Renal cortical epithelial cell (primary cell): Measurements from ENCODE around the gene PHF1. TPM values are rescaled to one million over a fixed set of nuclear protein-coding genes. Genes with fewer than 3 reads are reported as not detected.
A peak's percentile ranks its signal among the peaks of the same experiment; 100 is the strongest.

Experiments
- DNase-seq: peaks from one replicate; pipeline ENCODE4 v3.0.0-alpha.2; 2011; ENCODE audit warnings: low read depth
- total RNA-seq: library from RNA; depleted of rRNA; stranded (reverse); fragments of >200 nt; gene quantifications from 2 replicates; pipeline ENCODE4 v1.2.3, GENCODE V29; 2014

The PHF1 gene
- total RNA-seq, 1 donor from 2014 or later: 16.7 TPM

GRCh38 chr6:33431880-33432541 is 21.2 kb downstream of the PHF1 start:
- DNase-seq: no peak

- no peak for DNase-seq
Observed at GRCh38 chr6:33432546-33432945, 21.7 kb downstream of the PHF1 start.

GRCh38 chr6:33433001-33433543 is 22.3 kb downstream of the PHF1 start:
- no peak for DNase-seq

- DNase-seq: no peak
Observed at GRCh38 chr6:33433544-33434191, 22.9 kb downstream of the PHF1 start.

- no peak for DNase-seq
Observed at GRCh38 chr6:33434961-33435360, 24.1 kb downstream of the PHF1 start.

- DNase-seq: no peak
Observed at GRCh38 chr6:33437666-33438065, 26.9 kb downstream of the PHF1 start.

GRCh38 chr6:33438978-33439594 is 28.3 kb downstream of the PHF1 start:
- no peak for DNase-seq

- DNase-seq: no peak
Observed at GRCh38 chr6:33439956-33440648, 29.3 kb downstream of the PHF1 start.

- DNase-seq: no peak
Observed at GRCh38 chr6:33440649-33441309, 30.0 kb downstream of the PHF1 start.

GRCh38 chr6:33441457-33441856 is 30.6 kb downstream of the PHF1 start:
- no peak for DNase-seq

GRCh38 chr6:33442283-33442682 is 31.5 kb downstream of the PHF1 start:
- DNase-seq: no peak

GRCh38 chr6:33443025-33443424 is 32.2 kb downstream of the PHF1 start:
- no peak for DNase-seq

GRCh38 chr6:33443619-33444504 is 33.0 kb downstream of the PHF1 start:
- no peak for DNase-seq

- no peak for DNase-seq
Observed at GRCh38 chr6:33445119-33445603, 34.3 kb downstream of the PHF1 start.

- DNase-seq: no peak
Observed at GRCh38 chr6:33446356-33446755, 35.5 kb downstream of the PHF1 start.

GRCh38 chr6:33450434-33450833 is 39.6 kb downstream of the PHF1 start:
- no peak for DNase-seq

GRCh38 chr6:33451606-33452005 is 40.8 kb downstream of the PHF1 start:
- DNase-seq: no peak

GRCh38 chr6:33452496-33452895 is 41.7 kb downstream of the PHF1 start:
- no peak for DNase-seq

- DNase-seq: peak; percentile 13
Observed at GRCh38 chr6:33453393-33454008, 42.7 kb downstream of the PHF1 start.
